Hindlimb muscle (tissue), 1 donor: ENCODE results near the gene C1orf185. TPM values are rescaled to one million over a fixed set of nuclear protein-coding genes. Genes with fewer than 3 reads are reported as not detected.

ENCODE experiments used
- polyA plus RNA-seq: library from polyadenylated mRNA; unstranded; fragments of 120-200 nt; gene quantifications from one replicate; pipeline ENCODE4 v1.2.1, GENCODE V29; 2013; ENCODE audit not compliant: insufficient read length

The C1orf185 gene
- polyA plus RNA-seq, 1 donor = not detected

Other genes starting within 250 kb of the C1orf185 start
- gene FAF1, start 142.0 kb upstream of the C1orf185 start, polyA plus RNA-seq = 43.5 TPM
- gene CDKN2C, start 132.0 kb upstream of the C1orf185 start, polyA plus RNA-seq = 13.1 TPM
- gene RNF11, start 134.0 kb downstream of the C1orf185 start, polyA plus RNA-seq = 110 TPM
- gene TTC39A, start 228.3 kb downstream of the C1orf185 start, polyA plus RNA-seq = 5.0 TPM